IMR-90 (cell line): ENCODE data around the gene CNTN5.

Experiments
- BHLHE40 ChIP-seq: fragments of 150-350 bp; IDR thresholded peaks from 2 replicates; pipeline ENCODE4 v1.6.1; 2016; ENCODE audit warnings: mild to moderate bottlenecking, low read depth, low read length
- CHD1 ChIP-seq: IDR thresholded peaks from 2 replicates; pipeline ENCODE4 v1.6.1; 2012; ENCODE audit warnings: low read depth, low read length, improper control_type of control experiment
- CTCF ChIP-seq: conservative IDR thresholded peaks from 2 replicates; pipeline ENCODE4 v1.5.1; 2012; ENCODE audit warnings: mild to moderate bottlenecking, low read depth, low read length, improper control_type of control experiment
- MAFK ChIP-seq: IDR thresholded peaks from 2 replicates; pipeline ENCODE4 v1.6.1; 2012; ENCODE audit warnings: low read depth, low read length, improper control_type of control experiment
- MXI1 ChIP-seq: IDR thresholded peaks from 2 replicates; pipeline ENCODE4 v1.6.1; 2012; ENCODE audit warnings: low read depth, mild to moderate bottlenecking, low read length, moderate library complexity, borderline replicate concordance
- POLR2A ChIP-seq: IDR thresholded peaks from 2 replicates; pipeline ENCODE4 v1.6.1; 2012; ENCODE audit warnings: mild to moderate bottlenecking, low read depth, low read length
- RAD21 ChIP-seq: IDR thresholded peaks from 2 replicates; pipeline ENCODE4 v1.6.1; 2012; ENCODE audit warnings: low read length, improper control_type of control experiment
- SMC3 ChIP-seq: fragments of 150-350 bp; IDR thresholded peaks from 2 replicates; pipeline ENCODE4 v1.6.1; 2016; ENCODE audit warnings: low read depth, mild to moderate bottlenecking, antibody characterized with exemption, low read length, moderate library complexity
- TF ChIP-seq, protein P1 (sequence below): fragments of 150-350 bp; IDR thresholded peaks from 2 replicates; pipeline ENCODE4 v1.6.1; 2016; ENCODE audit warnings: low read depth, mild to moderate bottlenecking, low read length, moderate library complexity, borderline replicate concordance

DNA sequence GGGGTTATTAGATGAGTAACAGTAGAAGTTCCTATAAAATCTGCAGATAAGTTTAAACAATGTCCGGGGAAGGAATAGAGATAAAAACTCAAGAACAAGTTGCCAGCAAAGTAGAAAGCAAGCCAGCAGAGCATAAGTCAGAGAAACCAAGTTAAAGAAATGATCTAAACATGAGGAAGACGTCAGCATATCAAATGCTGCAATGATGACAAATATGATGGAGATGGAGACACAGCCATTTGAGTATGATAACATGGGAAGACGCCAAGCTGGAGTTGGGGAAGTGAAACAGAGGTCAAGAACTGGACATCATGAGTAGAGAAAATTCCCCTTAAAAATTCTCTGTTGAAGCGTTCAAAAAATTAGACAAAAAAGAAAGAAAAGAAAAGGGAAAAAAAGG is 571.5 kb downstream of the CNTN5 start:
- TF ChIP-seq CTCF (no peak), BHLHE40 (no peak), POLR2A (no peak), CHD1 (no peak), MXI1 (no peak), MAFK (no peak), RAD21 (no peak), SMC3 (no peak)
- TF ChIP-seq, protein P1, sequence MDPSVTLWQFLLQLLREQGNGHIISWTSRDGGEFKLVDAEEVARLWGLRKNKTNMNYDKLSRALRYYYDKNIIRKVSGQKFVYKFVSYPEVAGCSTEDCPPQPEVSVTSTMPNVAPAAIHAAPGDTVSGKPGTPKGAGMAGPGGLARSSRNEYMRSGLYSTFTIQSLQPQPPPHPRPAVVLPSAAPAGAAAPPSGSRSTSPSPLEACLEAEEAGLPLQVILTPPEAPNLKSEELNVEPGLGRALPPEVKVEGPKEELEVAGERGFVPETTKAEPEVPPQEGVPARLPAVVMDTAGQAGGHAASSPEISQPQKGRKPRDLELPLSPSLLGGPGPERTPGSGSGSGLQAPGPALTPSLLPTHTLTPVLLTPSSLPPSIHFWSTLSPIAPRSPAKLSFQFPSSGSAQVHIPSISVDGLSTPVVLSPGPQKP = no peak
